IMR-90 (cell line): ENCODE data around the gene EEPD1. TPM values are rescaled to one million over a fixed set of nuclear protein-coding genes. Genes with fewer than 3 reads are reported as not detected.

Experiments used
- ATAC-seq: fragments of 200-7000 bp; cut with Tn5 transposase; 2 replicates; pipeline ENCODE4 v1.9.1; 2020; ENCODE audit warnings: low read depth, mild to moderate bottlenecking, moderate library complexity
- BruUV-seq: library from RNA; stranded (reverse); fragments of 400-500 nt; replicated peaks from 2 replicates; lab custom pipeline; 2021; lab: Mats Ljungman, UMichigan
- CTCF ChIA-PET: fragments of 300-600 bp; formaldehyde crosslinking; extraction: SDS; loops from one replicate; lab custom pipeline; 2021; ENCODE audit warnings: antibody characterized with exemption; lab: Yijun Ruan, JAX
- POLR2A ChIA-PET: fragments of 300-600 bp; sonication (Branson Sonifier 250); formaldehyde crosslinking; loops from one replicate; lab custom pipeline; 2022; ENCODE audit warnings: antibody characterized with exemption; ENCODE audit not compliant: unreplicated experiment; lab: Charles Lee
- DNase-seq: peaks from one replicate; pipeline ENCODE4 v3.0.0; 2013
- H2AFZ ChIP-seq: replicated peaks from 2 replicates; pipeline ENCODE3; 2013; ENCODE audit warnings: low read length, mild to moderate bottlenecking; ENCODE audit not compliant: poor library complexity
- H2AK5ac ChIP-seq: 2 replicates; pipeline ENCODE4 v1.6.1; 2013; ENCODE audit warnings: low read depth, low read length, inconsistent platforms
- H2AK9ac ChIP-seq: replicated peaks from 2 replicates; pipeline ENCODE3; 2013; ENCODE audit warnings: mild to moderate bottlenecking, low read depth, low read length, moderate library complexity; ENCODE audit not compliant: poor library complexity
- H2BK120ac ChIP-seq: 2 replicates; pipeline ENCODE4 v1.6.1; 2013; ENCODE audit warnings: low read depth, low read length, inconsistent platforms
- H2BK15ac ChIP-seq: 3 replicates; pipeline ENCODE4 v1.6.1; 2013; ENCODE audit warnings: low read depth, low read length, inconsistent platforms
- H2BK20ac ChIP-seq: 2 replicates; pipeline ENCODE4 v1.6.1; 2013; ENCODE audit warnings: low read depth, mild to moderate bottlenecking, inconsistent platforms, low read length, moderate library complexity
- H2BK5ac ChIP-seq: 2 replicates; pipeline ENCODE4 v1.6.1; 2013; ENCODE audit warnings: mild to moderate bottlenecking, low read depth, low read length, inconsistent platforms; ENCODE audit not compliant: poor library complexity, severe bottlenecking
- H3K14ac ChIP-seq: replicated peaks from 2 replicates; pipeline ENCODE4 v1.6.1; 2013; ENCODE audit warnings: low read depth, low read length, inconsistent platforms
- H3K18ac ChIP-seq: 2 replicates; pipeline ENCODE4 v1.6.1; 2013; ENCODE audit warnings: low read depth, low read length, control low read depth
- H3K23ac ChIP-seq: 2 replicates; pipeline ENCODE4 v1.6.1; 2013; ENCODE audit warnings: low read depth, low read length, inconsistent platforms
- H3K27ac ChIP-seq: 2 replicates; pipeline ENCODE4 v1.5.1; 2013; ENCODE audit warnings: mild to moderate bottlenecking, control low read depth, low read length; ENCODE audit not compliant: insufficient read depth
- H3K27me3 ChIP-seq: 2 replicates; pipeline ENCODE4 v1.6.1; 2013; ENCODE audit warnings: low read length; ENCODE audit not compliant: control insufficient read depth, insufficient read depth
- H3K36me3 ChIP-seq: 2 replicates; pipeline ENCODE4 v1.6.1; 2013; ENCODE audit warnings: low read length, mixed read lengths; ENCODE audit not compliant: control insufficient read depth, insufficient read depth
- H3K4ac ChIP-seq: 2 replicates; pipeline ENCODE4 v1.6.1; 2013; ENCODE audit warnings: low read depth, low read length, inconsistent platforms
- H3K4me1 ChIP-seq: 2 replicates; pipeline ENCODE4 v1.6.1; 2013; ENCODE audit warnings: low read length, mixed read lengths; ENCODE audit not compliant: control insufficient read depth, insufficient read depth
- H3K4me2 ChIP-seq: 2 replicates; pipeline ENCODE4 v1.6.1; 2013; ENCODE audit warnings: low read depth, mild to moderate bottlenecking, control low read depth, low read length, moderate library complexity
- H3K4me3 ChIP-seq: 2 replicates; pipeline ENCODE4 v1.5.1; 2013; ENCODE audit warnings: low read depth, mild to moderate bottlenecking, control low read depth, low read length, moderate library complexity; ENCODE audit not compliant: insufficient read depth
- H3K56ac ChIP-seq: 2 replicates; pipeline ENCODE4 v1.6.1; 2013; ENCODE audit warnings: low read length, inconsistent platforms; ENCODE audit not compliant: insufficient read depth; ENCODE audit errors: extremely low read depth
- H3K79me1 ChIP-seq, 2 experiments: 2 replicates each; pipeline ENCODE4 v1.6.1; 2013; ENCODE audit warnings: low read length in 2 of 2, inconsistent platforms in 1 of 2, low read depth in 1 of 2
- H3K9ac ChIP-seq: 2 replicates; pipeline ENCODE4 v1.6.1; 2013; ENCODE audit warnings: low read depth, low read length, control low read depth
- H3K9me1 ChIP-seq: 2 replicates; pipeline ENCODE4 v1.6.1; 2013; ENCODE audit warnings: low read length, inconsistent platforms; ENCODE audit not compliant: insufficient read depth
- H3K9me3 ChIP-seq: 2 replicates; pipeline ENCODE4 v1.6.1; 2013; ENCODE audit warnings: low read length; ENCODE audit not compliant: control insufficient read depth, insufficient read depth
- H4K20me1 ChIP-seq: 2 replicates; pipeline ENCODE4 v1.6.1; 2013; ENCODE audit warnings: low read length, inconsistent platforms; ENCODE audit not compliant: insufficient read depth
- H4K5ac ChIP-seq: 2 replicates; pipeline ENCODE4 v1.6.1; 2013; ENCODE audit warnings: mild to moderate bottlenecking, low read depth, low read length, control low read depth
- H4K8ac ChIP-seq, 2 experiments: 2 replicates each; pipeline ENCODE4 v1.6.1; 2013; ENCODE audit warnings: low read depth in 2 of 2, low read length in 2 of 2, control low read depth in 1 of 2, inconsistent platforms in 1 of 2
- H4K91ac ChIP-seq: 2 replicates; pipeline ENCODE4 v1.6.1; 2013; ENCODE audit warnings: low read depth, low read length, inconsistent platforms; ENCODE audit not compliant: insufficient read depth
- BHLHE40 ChIP-seq: fragments of 150-350 bp; IDR thresholded peaks from 2 replicates; pipeline ENCODE4 v1.6.1; 2016; ENCODE audit warnings: mild to moderate bottlenecking, low read depth, low read length
- CEBPB ChIP-seq: IDR thresholded peaks from 2 replicates; pipeline ENCODE4 v1.6.1; 2012; ENCODE audit warnings: low read depth, low read length, improper control_type of control experiment
- CTCF ChIP-seq: conservative IDR thresholded peaks from 2 replicates; pipeline ENCODE4 v1.5.1; 2012; ENCODE audit warnings: mild to moderate bottlenecking, low read depth, low read length, improper control_type of control experiment
- ELK1 ChIP-seq: fragments of 150-350 bp; IDR thresholded peaks from 2 replicates; pipeline ENCODE4 v1.6.1; 2016; ENCODE audit warnings: low read depth, mild to moderate bottlenecking, low read length, moderate library complexity, borderline replicate concordance
- FOS ChIP-seq: fragments of 150-350 bp; IDR thresholded peaks from 2 replicates; pipeline ENCODE4 v1.6.1; 2016; ENCODE audit warnings: low read depth, low read length
- MAFK ChIP-seq: IDR thresholded peaks from 2 replicates; pipeline ENCODE4 v1.6.1; 2012; ENCODE audit warnings: low read depth, low read length, improper control_type of control experiment
- MAZ ChIP-seq: IDR thresholded peaks from 2 replicates; pipeline ENCODE4 v1.6.1; 2012; ENCODE audit warnings: low read depth, mild to moderate bottlenecking, low read length, improper control_type of control experiment, moderate library complexity, borderline replicate concordance
- MXI1 ChIP-seq: IDR thresholded peaks from 2 replicates; pipeline ENCODE4 v1.6.1; 2012; ENCODE audit warnings: low read depth, mild to moderate bottlenecking, low read length, moderate library complexity, borderline replicate concordance
- NFE2L2 ChIP-seq: fragments of 150-350 bp; IDR thresholded peaks from 2 replicates; pipeline ENCODE4 v1.6.1; 2016; ENCODE audit warnings: low read depth, mild to moderate bottlenecking, low read length
- RAD21 ChIP-seq: IDR thresholded peaks from 2 replicates; pipeline ENCODE4 v1.6.1; 2012; ENCODE audit warnings: low read length, improper control_type of control experiment
- RCOR1 ChIP-seq: IDR thresholded peaks from 2 replicates; pipeline ENCODE4 v1.6.1; 2012; ENCODE audit warnings: mild to moderate bottlenecking, low read length, improper control_type of control experiment; ENCODE audit not compliant: insufficient replicate concordance
- RFX5 ChIP-seq: IDR thresholded peaks from 2 replicates; pipeline ENCODE4 v1.8.0; 2012; ENCODE audit warnings: low read depth, mild to moderate bottlenecking, low read length, moderate library complexity
- SMC3 ChIP-seq: fragments of 150-350 bp; IDR thresholded peaks from 2 replicates; pipeline ENCODE4 v1.6.1; 2016; ENCODE audit warnings: low read depth, mild to moderate bottlenecking, antibody characterized with exemption, low read length, moderate library complexity
- USF2 ChIP-seq: fragments of 150-350 bp; IDR thresholded peaks from 2 replicates; pipeline ENCODE4 v1.6.1; 2017; ENCODE audit warnings: mild to moderate bottlenecking, antibody characterized with exemption, low read length, low read depth
- WGBS, 2 experiments: methylation state at CpG; one replicate each; pipeline versions ENCODE4 v1.1.5 to v1.1.7; 2013; ENCODE audit warnings: missing lambda C conversion rate in 2 of 2; ENCODE audit not compliant: insufficient read length in 1 of 2; ENCODE audit errors: extremely low coverage in 2 of 2; 5-methylcytosine and 5-hydroxymethylcytosine counted together
- dilution Hi-C: fragments of 300-500 bp; cut with HindIII; formaldehyde crosslinking; loops from one replicate; pipeline ENCODE4 v1.14.3; 2018; ENCODE audit warnings: low sequenced_read_pairs; ENCODE audit not compliant: unreplicated experiment
- in situ Hi-C: fragments of 300-500 bp; cut with MboI; formaldehyde crosslinking; loops from 3 replicates; pipeline ENCODE4 v1.14.3; 2019; ENCODE audit warnings: low sequenced_read_pairs, inconsistent platforms, mixed read lengths
- intact Hi-C: fragments of 100-400 bp; cut with micrococcal nuclease; formaldehyde crosslinking; loops from 2 replicates; pipeline ENCODE4 v1.10.0; 2022
- polyA plus RNA-seq, 3 experiments: library from polyadenylated mRNA; depleted of rRNA; stranded (reverse); fragments of >200 nt; gene quantifications; 2 replicates each; pipeline ENCODE4 v1.2.3, GENCODE V29; 2012; ENCODE audit warnings: low replicate concordance in 1 of 3
- total RNA-seq: library from RNA; depleted of rRNA; stranded (reverse); fragments of >200 nt; gene quantifications from 2 replicates; pipeline ENCODE4 v1.2.3, GENCODE V29; 2012

EEPD1 gene
- total and polyA plus RNA-seq, 2 of the 4 experiments (the other 2 are of a cell fraction) = 7.3 to 15.2 TPM

- no peaks in the 10 kb centered on the region for H3K27me3 ChIP-seq
- peak overlapping the region; percentile 49 for H3K9ac ChIP-seq
- H2AK5ac ChIP-seq = peak overlapping the region; percentile 47
- no peak overlapping the region for H4K5ac ChIP-seq
- peaks cover 24% of the 10 kb centered on the region for H3K9me1 ChIP-seq
- peak overlapping the region; percentile 68 for H3K23ac ChIP-seq
- H4K20me1 ChIP-seq = peaks cover 14% of the 10 kb centered on the region; the same call in 1 of the 2 replicates
- 7% methylated on average over 3 of the region's 32 CpGs; no CpG with 5 or more reads in 1 of the 2 experiments for WGBS, 2 experiments
- CTCF ChIA-PET = no interaction called here
- no peak for DNase-seq
- H2BK15ac ChIP-seq = no peak overlapping the region
- peak overlapping the region; percentile 89 for H3K4me2 ChIP-seq
- peak overlapping the region; percentile 98 for H2AFZ ChIP-seq
- peak overlapping the region; percentile 29 for H3K27ac ChIP-seq
- H3K4ac ChIP-seq = peak overlapping the region; percentile 8; the same call in 1 of the 2 replicates
- no peak for ATAC-seq
- peak overlapping the region in 1 of 2 experiments; percentile 38; a peak in 1 of 4 replicates for H4K8ac ChIP-seq
- intact Hi-C loops (loop anchor here (2.0 to 10.0 kb wide), 2 partner anchors 137 to 169 kb away; no protein-coding TSS in a partner anchor), dilution Hi-C loops (no loop called here), in situ Hi-C loops (no loop called here)
- TF ChIP-seq CTCF (no peak), SMC3 (no peak), MAZ (no peak), ELK1 (no peak), USF2 (no peak), RAD21 (no peak), MXI1 (no peak), NFE2L2 (no peak), FOS (no peak), CEBPB (no peak), RCOR1 (no peak), BHLHE40 (no peak), RFX5 (no peak), MAFK (no peak)
- TSS peak; percentile 83 for BruUV-seq
- POLR2A ChIA-PET = no interaction called here
- peaks cover 9% of the 10 kb centered on the region for H3K36me3 ChIP-seq
- no peak overlapping the region for H3K18ac ChIP-seq
- peak overlapping the region; percentile 88 for H2AK9ac ChIP-seq
- no peak overlapping the region; the same call in 1 of the 2 replicates for H4K91ac ChIP-seq
- no peak overlapping the region for H2BK120ac ChIP-seq
- H2BK5ac ChIP-seq = peak overlapping the region; percentile 19
- H3K4me1 ChIP-seq = peaks cover 16% of the 10 kb centered on the region
- H3K79me1 ChIP-seq = peaks cover 22 to 47% of the 10 kb centered on the region in 2 experiments
- no peak overlapping the region for H2BK20ac ChIP-seq
- peak overlapping the region; percentile 60 for H3K4me3 ChIP-seq
- peaks cover 3% of the 10 kb centered on the region for H3K9me3 ChIP-seq
- H3K14ac ChIP-seq = 0 out of 2 replicates have a peak overlapping the region, but pooled peaks have one; percentile 35
- H3K56ac ChIP-seq = no peak overlapping the region
Observed at GRCh38 chr7:36153571-36154097, 580 bp downstream of the EEPD1 start.
